OCI-M2 (cell line): ENCODE measurements around the gene KRTAP21-2.
"Not testable (repeated sequence)": the region's sequence is repeated elsewhere in the genome, so short reads cannot be mapped to it uniquely, and the experiment has no call there.

Experiments
- DNase-seq: peaks from one replicate; lab custom pipeline; 2025; ENCODE audit not compliant: unreplicated experiment; lab: John Stamatoyannopoulos, UW

KRTAP21-2 gene

DNA sequence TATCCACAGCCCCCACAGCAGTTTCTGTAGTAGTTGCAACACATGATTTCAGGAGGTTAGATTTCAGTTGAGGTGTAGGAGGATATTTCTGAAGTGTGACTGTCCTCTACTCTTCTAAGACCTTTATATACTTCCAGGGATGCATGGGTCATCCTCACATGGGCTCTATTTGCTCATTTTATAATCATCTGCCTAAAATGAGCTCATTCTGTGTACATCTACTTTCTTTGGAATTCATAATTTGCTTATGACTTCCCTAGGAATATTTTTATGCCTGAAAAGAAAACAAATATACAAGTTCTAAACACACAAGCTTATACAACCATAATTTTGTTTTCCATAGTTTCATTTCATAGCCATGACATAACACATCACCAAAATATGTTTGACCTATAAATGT is at the start of gene KRTAP21-2:
Gene KRTAP21-2 (minus strand): TSS at position 101 of the 400 bp plus-strand sequence. CDS start 57 bp downstream, at position 44.
- no peak for DNase-seq

DNA sequence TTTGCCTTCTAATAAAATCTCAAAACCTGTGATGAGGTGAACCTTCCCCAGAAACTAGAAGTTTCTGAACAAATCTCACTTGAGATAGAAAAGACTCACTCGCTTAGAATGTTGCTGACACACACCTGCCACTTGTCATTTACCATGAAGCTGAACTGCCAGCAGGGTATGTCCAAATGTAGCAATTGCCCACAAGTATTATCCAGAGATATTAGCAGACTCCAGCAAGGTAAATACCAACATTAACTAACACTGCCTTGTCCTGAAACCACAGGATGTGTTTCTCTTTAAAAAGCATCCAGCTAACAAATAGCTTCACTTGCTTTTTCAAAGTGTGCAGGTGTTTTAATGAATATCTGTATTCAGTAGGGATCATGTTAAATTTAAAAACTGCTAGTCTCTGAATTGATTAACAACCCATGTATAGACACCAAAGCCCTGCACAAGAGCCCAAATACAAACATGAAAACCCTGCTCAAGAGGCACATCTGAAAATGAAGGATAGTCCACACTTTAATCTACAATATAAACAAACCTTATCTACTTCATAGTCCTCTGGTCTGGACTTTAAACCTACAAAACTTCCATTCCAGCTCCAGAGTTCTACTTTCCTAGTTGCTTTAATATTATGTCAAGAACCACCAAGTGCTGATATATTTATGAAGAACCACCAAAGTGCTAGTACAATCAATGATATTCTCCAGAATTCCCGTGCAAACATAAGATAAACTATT is 46.7 kb upstream of the KRTAP21-2 start:
- no peak for DNase-seq

DNA sequence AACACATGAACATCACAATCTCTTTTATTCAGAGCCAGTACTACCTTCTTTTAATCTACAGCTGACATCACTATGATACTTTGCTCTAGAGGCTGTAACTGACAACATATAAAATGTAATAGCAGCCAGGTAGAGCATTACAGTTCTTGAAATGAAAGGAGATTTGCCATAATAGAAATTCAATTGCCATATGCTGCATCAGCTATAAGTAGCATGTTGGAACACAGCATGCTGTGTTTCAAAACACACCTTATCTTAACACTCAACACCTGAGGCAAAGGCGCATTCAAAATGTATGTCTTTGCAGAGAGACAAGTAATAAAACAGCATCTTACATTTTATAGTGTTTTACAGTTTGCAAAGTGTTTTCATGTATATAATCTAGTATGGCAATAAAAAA is 32.2 kb upstream of the KRTAP21-2 start:
- DNase-seq, result no peak

DNA sequence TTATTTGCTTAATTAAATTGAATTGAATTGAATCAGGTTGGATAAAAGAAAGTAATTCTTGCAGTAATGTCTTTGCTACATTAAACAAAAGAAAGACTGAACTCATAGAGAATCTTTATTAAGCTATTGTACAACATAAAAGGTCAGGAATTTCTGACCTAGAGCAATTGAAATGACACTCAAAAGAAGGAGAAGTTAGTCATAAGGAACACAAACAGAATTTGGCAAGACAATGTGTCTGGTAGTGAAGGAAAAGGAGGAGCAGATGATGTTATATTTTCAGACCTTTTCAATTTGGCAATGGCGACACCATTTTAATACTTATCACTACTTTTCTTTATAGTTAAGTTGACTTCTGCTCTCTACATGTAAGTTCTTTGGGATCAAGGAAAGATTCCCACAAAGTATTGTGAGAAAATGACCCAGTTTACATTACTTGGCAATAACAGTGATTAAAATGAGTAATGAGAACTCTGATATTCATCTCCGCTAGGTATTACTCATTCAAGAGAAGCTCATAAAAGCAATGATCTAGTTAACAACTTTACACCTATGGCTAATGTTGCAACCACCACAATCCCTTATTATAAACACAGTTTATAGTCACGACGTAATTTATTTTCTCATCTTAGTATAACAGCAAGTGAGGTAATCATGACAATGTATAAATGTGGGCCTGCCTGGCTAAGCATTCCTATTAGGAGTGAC is 22.8 kb upstream of the KRTAP21-2 start:
- DNase-seq, result no peak

DNA sequence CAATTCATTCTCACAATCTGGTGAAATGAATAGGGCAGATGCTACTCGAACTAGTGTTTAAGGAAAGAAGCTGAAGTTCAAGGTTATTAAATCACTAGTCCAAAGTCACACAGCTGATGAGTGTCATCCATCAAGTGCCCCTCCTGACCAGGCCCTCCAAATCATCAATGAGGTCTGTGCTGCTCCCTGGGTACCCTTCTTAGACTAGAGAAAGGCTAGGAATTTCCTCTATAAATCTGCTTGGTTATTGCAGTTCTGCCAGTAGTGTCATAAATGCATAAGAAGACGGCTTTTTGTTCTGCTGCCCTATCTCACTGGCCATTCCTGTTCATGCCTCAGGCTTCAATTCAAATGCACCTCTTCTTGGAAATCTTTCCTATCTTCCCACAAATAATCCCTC is 13.7 kb upstream of the KRTAP21-2 start:
- no peak for DNase-seq

DNA sequence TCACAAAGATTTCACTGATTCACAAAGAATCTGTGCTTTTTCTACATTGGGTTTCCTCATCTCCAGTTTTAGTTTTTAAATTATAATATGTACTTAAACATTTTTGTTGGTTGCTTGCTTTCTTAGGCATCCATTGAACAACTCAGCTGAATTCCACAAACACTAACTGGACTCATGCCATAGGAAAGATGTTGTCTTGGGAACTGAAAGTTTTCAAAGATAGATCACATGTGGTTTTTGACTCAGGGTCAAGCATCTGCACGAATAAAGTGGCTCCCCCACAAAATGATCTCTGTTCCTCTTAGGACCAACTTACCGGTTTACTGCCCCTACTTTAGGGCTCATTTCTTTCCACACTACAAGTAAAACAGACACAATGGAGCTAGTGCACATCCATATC is 11.2 kb upstream of the KRTAP21-2 start:
- DNase-seq, result no peak

DNA sequence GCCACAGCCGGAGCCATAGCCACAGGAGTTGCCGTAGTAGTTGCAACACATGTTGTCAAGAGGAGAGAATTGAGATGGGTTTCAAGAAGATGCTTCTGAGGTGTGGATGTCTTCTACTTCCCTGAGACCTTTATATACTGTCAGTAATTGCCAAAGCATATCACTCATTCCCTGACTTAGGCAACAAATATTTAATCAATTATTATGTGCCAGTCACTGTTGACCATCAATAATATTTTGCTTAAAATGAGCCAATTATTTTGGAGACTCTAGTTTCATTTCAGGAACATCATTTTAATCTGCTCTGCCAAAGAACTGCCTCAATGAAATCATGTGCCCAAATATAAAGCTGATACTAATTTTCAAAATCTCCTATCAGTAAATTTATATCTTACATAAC is 8.3 kb upstream of the KRTAP21-2 start, which contains the start of gene KRTAP21-1:
Gene KRTAP21-1 (minus strand): TSS at position 101 of the 400 bp plus-strand sequence. CDS start 50 bp downstream, at position 51.
- not testable (repeated sequence) for DNase-seq

DNA sequence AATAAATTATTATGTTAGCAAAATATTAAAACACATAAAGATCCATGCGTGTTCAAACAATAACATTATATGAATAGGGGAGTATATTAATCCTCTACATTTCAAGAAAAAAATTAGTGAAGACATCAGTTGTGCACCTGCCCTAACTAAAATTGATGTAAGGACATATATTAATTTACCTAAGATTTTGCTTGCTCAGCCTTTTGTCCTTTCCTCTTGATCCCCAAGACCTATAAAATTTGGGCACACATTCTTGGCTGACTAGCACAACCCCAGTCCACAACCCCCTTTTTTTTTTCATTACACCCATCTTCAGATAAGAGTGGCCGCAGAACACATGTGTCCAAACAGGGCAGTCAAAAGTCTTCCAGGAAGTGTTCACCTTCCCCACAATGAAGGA is 6.6 kb downstream of the KRTAP21-2 start:
- no peak for DNase-seq

DNA sequence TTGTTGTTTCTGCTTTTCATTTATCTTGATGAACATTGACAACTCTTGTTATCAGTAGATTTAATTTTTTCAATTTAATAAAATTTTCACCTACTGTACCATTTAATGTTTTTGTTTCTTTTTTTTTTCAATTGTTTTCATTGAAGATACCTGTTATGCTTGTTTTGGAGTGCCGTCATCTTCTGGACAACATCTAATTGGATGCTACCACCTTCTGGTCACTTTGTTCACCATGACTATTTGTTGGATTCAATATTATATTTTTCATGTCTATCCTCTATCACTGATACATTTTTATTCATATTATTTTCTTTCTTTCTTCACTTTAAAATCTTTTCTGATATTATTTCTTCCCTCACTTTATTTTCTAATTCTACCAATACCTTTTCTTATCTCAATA is 14.0 kb downstream of the KRTAP21-2 start:
- no peak for DNase-seq

DNA sequence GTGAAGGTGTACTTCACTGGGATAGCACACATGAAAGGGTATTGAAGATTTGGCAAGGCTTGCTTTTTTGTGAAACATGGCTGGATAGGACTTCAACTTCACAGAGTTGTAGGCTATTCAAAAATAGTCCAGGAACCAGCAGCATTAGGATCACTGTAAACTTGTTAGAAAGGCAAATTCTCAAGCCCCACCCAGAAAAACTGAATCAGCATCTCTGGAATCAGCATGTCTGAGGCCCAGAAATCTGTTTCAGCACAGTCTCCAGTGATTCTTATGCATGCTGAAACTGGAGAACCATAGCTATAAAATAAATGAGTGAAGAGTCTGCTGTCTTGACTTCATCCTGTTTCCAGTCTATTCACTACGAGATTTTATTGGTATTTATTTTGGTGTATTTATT is 20.3 kb downstream of the KRTAP21-2 start:
- DNase-seq, result no peak

DNA sequence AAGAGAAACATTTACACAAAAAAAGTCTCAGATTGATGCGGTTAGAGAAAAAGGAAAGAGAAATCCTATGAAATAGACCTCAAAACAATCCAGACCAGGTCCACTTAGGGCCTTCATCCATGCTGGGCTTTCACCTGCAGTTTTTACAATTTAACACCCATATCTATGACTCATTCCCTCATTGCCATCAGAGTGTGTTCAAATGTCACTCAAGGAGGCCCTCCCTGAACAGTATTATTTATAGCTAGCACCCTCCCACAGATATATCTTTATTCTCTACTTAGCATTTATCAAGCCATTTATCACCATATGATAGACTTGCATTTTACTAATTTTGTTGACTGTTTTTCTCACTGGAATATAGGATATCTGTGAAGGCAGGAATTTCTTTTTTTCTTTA is 27.7 kb downstream of the KRTAP21-2 start:
- no peak for DNase-seq

DNA sequence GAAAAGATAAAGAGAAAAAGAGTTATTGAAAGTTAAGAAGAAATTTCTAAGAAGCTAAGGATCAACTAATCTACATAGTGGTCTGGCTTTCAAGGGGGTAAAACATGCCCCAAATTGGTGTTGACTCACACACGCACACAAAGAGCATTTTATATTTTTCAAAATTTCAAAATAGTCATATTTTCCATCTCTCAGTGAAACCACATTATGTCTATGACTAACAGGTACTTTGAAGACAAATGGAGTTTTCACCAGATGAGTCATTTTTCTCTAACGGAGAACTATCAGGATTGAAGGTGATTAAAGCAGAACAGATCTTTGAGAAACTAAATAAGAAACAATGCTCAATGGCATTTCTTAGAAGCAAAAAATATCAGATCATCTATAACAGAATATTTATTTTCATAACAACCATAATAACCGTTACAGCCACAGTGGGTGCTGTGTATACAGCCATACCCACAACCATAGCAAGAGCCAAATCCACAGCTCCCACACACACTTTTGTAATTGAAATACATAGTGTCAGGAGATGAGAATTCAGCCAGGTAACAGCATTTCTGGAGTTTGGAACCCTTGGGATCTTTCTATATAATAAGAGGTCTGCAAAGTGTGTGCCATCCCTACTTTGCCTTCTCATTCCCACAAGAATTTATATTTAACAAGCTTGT is 28.7 kb downstream of the KRTAP21-2 start, which contains the start of gene KRTAP21-3:
Gene KRTAP21-3 (minus strand): TSS at position 539 of the 671 bp plus-strand sequence. CDS start 18 bp downstream, at position 521.
- DNase-seq, result no peak

DNA sequence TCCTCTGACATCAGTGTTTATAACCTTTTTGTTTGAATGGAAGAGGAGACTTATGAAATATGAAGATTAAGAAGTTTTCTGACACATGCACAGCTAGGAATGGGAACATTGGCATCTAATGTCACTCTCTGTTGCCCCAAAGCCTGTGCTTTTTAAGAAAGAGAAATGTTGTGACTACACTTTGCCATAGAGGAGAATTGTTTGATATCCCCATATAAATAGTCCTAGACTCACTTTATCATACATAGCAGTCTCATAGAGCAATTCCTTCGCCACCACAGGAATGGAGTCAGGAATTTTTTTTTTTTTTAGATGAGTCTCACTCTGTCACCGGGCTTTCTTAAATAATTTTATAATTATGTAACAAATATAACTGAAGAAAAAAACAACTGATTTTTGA is 30.0 kb downstream of the KRTAP21-2 start:
- no peak for DNase-seq

DNA sequence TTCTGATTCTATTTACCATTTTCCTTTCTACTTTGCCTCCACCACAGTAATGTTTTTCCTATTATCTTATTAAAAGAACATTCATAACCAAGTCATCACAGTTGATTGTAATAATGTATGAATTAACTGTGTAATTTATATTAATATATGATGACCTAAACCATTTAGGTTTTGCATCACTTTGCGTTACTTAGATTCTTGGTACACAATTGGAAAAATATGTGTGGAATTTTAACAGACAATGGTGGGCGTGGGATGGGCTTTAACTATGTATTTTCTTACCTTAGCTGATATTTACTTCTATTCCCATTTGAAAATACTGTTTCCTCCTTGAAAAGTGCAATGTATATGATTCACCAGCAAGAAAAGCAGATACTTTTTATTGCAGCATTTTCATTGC is 32.1 kb downstream of the KRTAP21-2 start:
- DNase-seq, result no peak

DNA sequence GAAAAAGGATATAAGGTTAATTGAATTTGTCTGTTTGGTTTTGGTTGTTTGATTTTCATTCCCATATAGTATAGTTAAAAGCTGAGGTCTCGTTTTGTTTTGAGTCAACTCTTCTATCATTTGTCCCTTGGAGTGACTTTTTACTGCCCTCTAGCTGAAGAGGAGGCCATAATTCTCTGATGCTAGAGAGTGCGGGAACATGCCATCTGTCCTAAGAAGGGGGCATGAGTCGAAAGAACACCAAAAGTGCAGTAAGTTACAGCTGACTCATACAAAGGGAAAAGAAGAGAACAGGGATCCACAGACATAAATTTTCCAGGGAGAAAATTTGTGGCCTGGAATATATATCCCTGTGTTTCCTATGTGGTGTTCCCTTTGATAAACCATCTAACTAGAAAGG is 32.6 kb downstream of the KRTAP21-2 start:
- no peak for DNase-seq

DNA sequence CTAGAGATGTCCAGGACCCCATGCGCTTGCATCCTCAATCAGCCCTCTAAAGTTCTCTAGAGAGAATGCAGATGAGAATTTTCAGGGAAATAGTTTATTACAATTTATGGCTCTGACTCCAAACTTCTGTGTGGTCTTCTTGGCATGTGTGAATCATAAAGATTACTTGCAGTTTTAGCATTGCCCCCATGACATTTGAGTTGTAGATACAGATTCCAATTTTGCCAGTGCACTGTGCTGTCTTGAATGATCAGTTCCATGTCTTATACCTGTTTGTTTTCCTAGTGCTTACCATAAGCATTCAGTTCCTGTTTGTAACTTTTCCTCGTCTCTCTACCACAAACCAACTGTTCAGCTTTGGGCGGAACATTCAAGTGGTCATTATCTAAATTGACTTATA is 33.3 kb downstream of the KRTAP21-2 start:
- DNase-seq, result no peak

DNA sequence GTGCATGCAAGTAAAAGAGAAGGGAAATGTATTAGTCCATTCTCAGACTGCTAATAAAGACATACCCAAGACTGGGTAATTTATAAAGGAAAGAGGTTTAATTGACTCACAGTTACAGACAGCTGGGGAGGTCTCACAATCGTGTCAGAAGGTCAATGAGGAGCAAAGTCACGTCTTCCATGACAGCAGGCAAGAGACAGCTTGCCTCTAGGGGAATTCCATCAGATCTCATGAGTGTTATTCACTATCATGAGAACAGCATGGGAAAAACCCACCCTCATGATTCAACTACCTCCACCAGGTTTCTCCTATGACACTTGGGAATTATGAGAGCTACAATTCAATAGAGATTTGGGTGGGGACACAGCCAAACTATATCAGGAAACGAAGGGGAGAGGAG is 36.6 kb downstream of the KRTAP21-2 start:
- DNase-seq, result no peak

DNA sequence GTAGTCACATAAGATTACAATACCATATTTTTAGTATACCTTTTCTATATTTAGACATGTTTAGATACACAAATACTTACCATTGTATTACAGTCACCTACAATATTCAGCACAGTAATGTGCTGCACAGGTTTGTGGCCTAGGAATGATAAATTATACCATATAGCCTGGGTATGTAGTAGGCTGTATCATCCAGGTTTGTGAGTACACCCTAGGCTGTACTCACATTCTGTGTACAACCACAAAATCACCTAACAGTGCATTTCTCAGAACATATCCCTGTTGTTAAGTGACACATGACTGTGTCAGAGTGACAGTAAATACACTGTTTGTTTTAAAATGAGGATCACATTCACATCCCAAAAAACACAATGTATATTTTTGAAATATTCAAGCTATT is 39.6 kb downstream of the KRTAP21-2 start:
- no peak for DNase-seq
